Body of pancreas (tissue), 4 donors: ENCODE measurements around the gene AK3. TPM values are rescaled to one million over a fixed set of nuclear protein-coding genes. Genes with fewer than 3 reads are reported as not detected.

Experiments
- ATAC-seq: fragments of 150-250 bp; one replicate; pipeline ENCODE4 v1.9.1; 2016
- DNase-seq, 4 donors: peaks; one replicate each; pipeline ENCODE4 v3.0.0-alpha.2; 2019
- H3K27ac ChIP-seq, 4 donors: fragments of 200-600 bp; sonication (generic); 1 replicate in 3 of 4; 2 replicates in 1 of 4; pipeline versions ENCODE4 v1.5.1 to v1.6.1; 2016 to 2019; ENCODE audit warnings: mild to moderate bottlenecking in 1 of 4, mixed read lengths in 1 of 4, moderate library complexity in 1 of 4
- H3K27me3 ChIP-seq, 2 donors: fragments of 200-600 bp; sonication (generic); one replicate each; pipeline ENCODE4 v1.6.0; 2016; ENCODE audit warnings: mild to moderate bottlenecking in 1 of 2
- H3K36me3 ChIP-seq, 2 donors: fragments of 200-600 bp; sonication (generic); replicated peaks in 1 of 2; 2 replicates each; pipeline ENCODE4 v1.5.1; 2016; ENCODE audit warnings: low read depth in 2 of 2; ENCODE audit not compliant: insufficient read depth in 1 of 2
- H3K4me1 ChIP-seq: fragments of 200-600 bp; sonication (generic); one replicate; pipeline ENCODE4 v1.6.0; 2016
- H3K4me3 ChIP-seq, 2 donors: fragments of 200-600 bp; sonication (generic); 1 replicate in 1 of 2; 2 replicates in 1 of 2; pipeline ENCODE4 v1.5.1; 2016 to 2019
- H3K9me3 ChIP-seq, 3 donors: fragments of 200-600 bp; sonication (generic); 1 replicate in 2 of 3; 2 replicates in 1 of 3; pipeline ENCODE4 v1.5.1; 2016
- CTCF ChIP-seq, 7 experiments: fragments of 450-650 bp in 4 of 7; fragments of 200-600 bp in 3 of 7; sonication (generic) in 3 of 7; IDR thresholded peaks; one replicate each; pipeline ENCODE4 v1.5.1; 2016 to 2019; ENCODE audit warnings: antibody characterized with exemption in 7 of 7
- POLR2A ChIP-seq, 3 donors: fragments of 450-650 bp; IDR thresholded peaks; one replicate each; pipeline ENCODE4 v1.6.1; 2016; ENCODE audit warnings: antibody characterized with exemption in 3 of 3, mild to moderate bottlenecking in 2 of 3
- WGBS, 2 donors: methylation state at CpG; one replicate each; pipeline ENCODE4 v1.1.5; 2017; 5-methylcytosine and 5-hydroxymethylcytosine counted together
- intact Hi-C: fragments of 100-400 bp; cut with DNase I; formaldehyde crosslinking; loops from one replicate; pipeline ENCODE4 v1.15.1; 2023
- total RNA-seq, 2 donors: library from RNA; depleted of rRNA; stranded (reverse); fragments of >200 nt; gene quantifications; one replicate each; pipeline ENCODE4 v1.1.0, GENCODE V29; 2016

AK3 gene
- total RNA-seq, 2 donors from 2014 or later = 46.4 to 47.5 TPM

- intact Hi-C loops = no loop called here
- no peaks in the 10 kb centered on the region for H3K9me3 ChIP-seq
- peaks cover 0 to 3% of the 10 kb centered on the region in 2 donors for H3K36me3 ChIP-seq
- DNase-seq (no peak), ATAC-seq (no peak)
- TF ChIP-seq POLR2A (IDR thresholded peaks at IDR 0.05) (no peak), CTCF (IDR thresholded peaks at IDR 0.05) (no peak)
- peak overlapping the region; percentile 85 to 97 (median 96) for H3K27ac ChIP-seq
- 0% methylated on average over 10 of the region's 10 CpGs for WGBS, 2 donors
- peaks cover 26% of the 10 kb centered on the region for H3K4me1 ChIP-seq
- peak overlapping the region; percentile 49 to 88 for H3K4me3 ChIP-seq
- no peaks in the 10 kb centered on the region for H3K27me3 ChIP-seq
Observed at GRCh38 chr9:4680173-4680525, 60.9 kb downstream of the AK3 start.

DNA sequence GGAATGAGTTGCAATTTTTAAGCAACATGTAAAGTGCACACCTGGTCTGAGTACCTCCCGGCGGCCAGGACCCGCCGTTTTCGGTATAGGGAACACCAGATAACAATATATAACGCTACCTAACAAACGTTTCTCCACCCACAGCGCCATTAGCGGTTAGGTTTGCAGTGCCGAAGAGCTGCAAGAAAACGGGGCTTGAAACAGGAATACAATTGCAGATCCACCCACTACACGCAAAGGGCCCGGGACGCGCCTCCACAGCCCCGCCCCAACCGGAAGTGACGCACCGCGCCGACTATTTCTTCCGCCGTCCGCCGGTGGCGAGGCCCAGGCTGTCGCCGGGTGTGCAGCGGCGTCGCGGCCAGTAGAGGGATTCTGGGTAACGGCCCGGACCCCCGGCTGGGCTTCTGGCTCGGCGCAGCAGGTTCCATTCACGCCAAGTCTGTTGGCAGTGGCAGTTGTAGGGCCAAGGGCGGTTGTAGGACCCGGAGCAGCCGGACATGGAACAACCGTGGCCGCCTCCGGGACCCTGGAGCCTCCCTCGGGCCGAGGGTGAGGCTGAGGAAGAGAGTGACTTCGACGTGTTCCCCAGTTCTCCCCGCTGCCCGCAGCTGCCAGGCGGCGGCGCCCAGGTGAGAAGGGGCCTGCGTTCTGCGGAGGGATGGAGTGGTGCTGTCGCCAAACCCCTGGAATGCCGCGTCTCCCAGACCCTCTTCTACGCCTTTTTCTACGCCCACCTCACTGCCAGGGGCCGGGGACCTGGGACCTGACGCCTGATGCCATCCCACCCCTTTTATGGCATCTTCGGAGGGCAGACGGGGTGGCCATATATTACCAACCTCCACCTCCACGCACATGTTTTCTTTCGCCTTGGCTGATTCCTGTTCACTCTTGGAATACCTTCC is 61.5 kb downstream of the AK3 start, which contains the start of gene CDC37L1:
TSS of gene CDC37L1 (plus strand) at position 302 of the 905 bp plus-strand sequence. CDS start at position 501, 199 bp downstream.
- intact Hi-C loops = no loop called here
- no peaks in the 10 kb centered on the region for H3K36me3 ChIP-seq
- TF ChIP-seq POLR2A (IDR thresholded peaks at IDR 0.05) (peak; percentile 93 to 99 (median 99)), CTCF (IDR thresholded peaks at IDR 0.05) (peak; percentile 47 to 93 (median 87))
- peak within 1 kb of the TSS; percentile 49 to 88 for H3K4me3 ChIP-seq
- H3K4me1 ChIP-seq = peaks cover 26% of the 10 kb centered on the region
- peak within 1 kb of the TSS; percentile 85 to 97 (median 96) for H3K27ac ChIP-seq
- H3K9me3 ChIP-seq = no peaks in the 10 kb centered on the region
- DNase-seq (peak; percentile 97 to 99 (median 98)), ATAC-seq (peak; percentile 96)
- no peaks in the 10 kb centered on the region for H3K27me3 ChIP-seq
- 0% methylated on average over 28 to 65 of the region's 66 CpGs for WGBS, 2 donors

- H3K27ac ChIP-seq = peak overlapping the region; percentile 85 to 97 (median 96)
- H3K4me3 ChIP-seq = peak overlapping the region; percentile 2 to 15
- H3K36me3 ChIP-seq = no peaks in the 10 kb centered on the region
- ATAC-seq = peak; percentile 16
- H3K9me3 ChIP-seq = no peaks in the 10 kb centered on the region
- TF ChIP-seq CTCF (IDR thresholded peaks at IDR 0.05) (no peak), POLR2A (IDR thresholded peaks at IDR 0.05) (no peak)
- intact Hi-C loops = no loop called here
- 0% methylated on average over 16 of the region's 16 CpGs for WGBS, 2 donors
- H3K27me3 ChIP-seq = no peaks in the 10 kb centered on the region
- H3K4me1 ChIP-seq = peaks cover 26% of the 10 kb centered on the region
- peak in 1 of 4 donors; percentile 13 for DNase-seq
Observed at GRCh38 chr9:4678679-4679267, 62.2 kb downstream of the AK3 start.

DNA sequence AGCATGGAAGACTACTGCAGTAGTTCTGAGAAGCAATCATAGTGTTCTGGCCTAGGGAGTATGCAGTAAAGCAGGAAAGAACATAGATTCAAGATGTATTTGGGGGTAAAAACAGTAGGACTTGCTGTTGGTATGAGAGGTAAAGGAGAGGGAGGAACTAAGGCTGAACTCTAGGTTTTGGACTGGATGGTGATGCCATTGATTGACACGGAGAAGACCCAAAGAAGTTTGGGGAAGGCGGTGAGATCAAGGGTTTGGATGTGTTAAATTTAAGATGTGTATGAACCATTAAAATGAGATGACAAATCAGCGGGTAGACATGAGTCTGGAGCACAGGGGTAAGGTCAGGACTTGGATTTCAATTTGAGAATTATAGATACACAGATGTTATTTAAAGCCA is 63.6 kb downstream of the AK3 start:
- no peak for ATAC-seq
- no peak for DNase-seq
- H3K36me3 ChIP-seq = no peaks in the 10 kb centered on the region
- intact Hi-C loops = no loop called here
- no peak for TF ChIP-seq POLR2A (IDR thresholded peaks at IDR 0.05)
- TF ChIP-seq CTCF (IDR thresholded peaks at IDR 0.05) = no peak
- peaks cover 21% of the 10 kb centered on the region for H3K4me1 ChIP-seq
- H3K27me3 ChIP-seq = no peaks in the 10 kb centered on the region
- H3K4me3 ChIP-seq = no peak overlapping the region
- WGBS, 2 donors = 89% methylated on average over 3 of the region's 3 CpGs
- peak overlapping the region in 3 of 4 donors; percentile 85 to 97 (median 95) for H3K27ac ChIP-seq
- H3K9me3 ChIP-seq = no peaks in the 10 kb centered on the region
